Motor neuron (in vitro differentiated cells): ENCODE results near the gene LRPAP1. TPM values are rescaled to one million over a fixed set of nuclear protein-coding genes. Genes with fewer than 3 reads are reported as not detected.

Experiments
- ATAC-seq, 8 experiments: fragments of 200-7000 bp; cut with Tn5 transposase; replicated peaks in 6 of 8; 2 replicates each; pipeline ENCODE4 v1.8.0; 2021; ENCODE audit warnings: mild to moderate bottlenecking in 8 of 8, moderate library complexity in 8 of 8
- H3K27ac ChIP-seq, 2 donors: fragments of 250-450 bp; sonication (Bioruptor Pico); 2 replicates each; pipeline ENCODE4 v1.9.0; 2021; ENCODE audit warnings: antibody characterized with exemption in 2 of 2, mild to moderate bottlenecking in 2 of 2, moderate library complexity in 1 of 2
- H3K4me1 ChIP-seq, 2 donors: fragments of 250-450 bp; sonication (Bioruptor Pico); replicated peaks in 1 of 2; 2 replicates each; pipeline ENCODE4 v1.6.1; 2021; ENCODE audit warnings: antibody characterized with exemption in 2 of 2, mild to moderate bottlenecking in 2 of 2, moderate library complexity in 1 of 2
- H3K4me3 ChIP-seq, 5 donors: fragments of 250-450 bp; sonication (Bioruptor Pico); 2 replicates each; pipeline ENCODE4 v1.9.0; 2021; ENCODE audit warnings: antibody characterized with exemption in 5 of 5, mild to moderate bottlenecking in 5 of 5, moderate library complexity in 4 of 5
- WGBS, 10 experiments: fragments of 450-650 bp; shearing (Covaris generic); methylation state at CpG; one replicate each; pipeline ENCODE4 v1.0.0; 2022; 5-methylcytosine and 5-hydroxymethylcytosine counted together
- in situ Hi-C, 9 experiments: fragments of 400-800 bp; cut with MboI; loops; one replicate each; pipeline ENCODE4 v1.15.0; 2021; ENCODE audit warnings: low sequenced_read_pairs in 9 of 9, low pct_unique_long_range_greater_than_20kb in 2 of 9; ENCODE audit not compliant: unreplicated experiment in 9 of 9
- total RNA-seq, 8 experiments: library from RNA; unstranded; fragments of 300-600 nt; gene quantifications; 2 replicates each; pipeline versions ENCODE4 v1.2.3 to v1.2.4, GENCODE V29; 2022

Gene LRPAP1
- total RNA-seq, 8 experiments from 2014 or later: 49.8 to 389 (median 96.9) TPM

DNA sequence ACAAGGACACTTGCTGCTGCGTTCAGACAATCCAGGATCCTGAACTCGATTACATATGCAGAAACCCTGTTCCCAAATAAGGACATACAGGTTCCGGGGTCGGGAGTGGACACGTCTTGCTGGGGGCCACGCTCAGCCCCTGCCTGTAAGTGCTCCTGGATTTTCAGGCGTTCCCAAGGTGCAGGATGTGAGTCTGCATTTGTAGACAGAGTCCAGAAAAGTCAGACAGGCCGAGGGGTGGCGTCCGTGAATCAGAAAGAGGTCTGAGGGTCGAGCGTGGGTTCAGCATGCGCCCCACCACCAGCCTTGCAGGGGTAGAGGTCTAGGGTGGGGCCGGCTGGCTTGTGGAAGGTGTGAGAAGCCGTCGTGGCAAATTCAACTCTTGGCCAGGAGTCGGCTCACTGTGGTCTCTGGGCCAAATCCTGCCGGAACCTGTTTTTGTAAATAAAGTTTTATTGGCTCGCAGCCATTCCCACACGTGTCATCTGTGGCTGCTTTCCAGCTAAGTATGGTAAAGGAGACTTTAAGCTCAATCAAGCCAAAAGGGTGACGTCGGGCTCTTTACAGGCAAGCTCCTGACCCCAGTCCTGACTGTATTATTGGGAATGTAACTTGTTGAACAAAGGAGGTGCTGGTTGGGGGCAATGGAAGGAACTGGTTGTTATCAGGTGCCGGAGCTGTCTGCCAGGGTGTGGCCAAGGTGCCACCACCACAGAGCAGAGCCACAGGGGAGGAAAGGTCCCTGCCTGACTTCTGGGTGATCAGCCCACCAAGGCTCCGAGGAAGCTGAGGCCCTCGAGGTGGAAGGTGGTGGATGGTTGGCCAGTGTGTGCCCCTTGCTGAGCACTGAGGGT lies 61.8 kb downstream of the LRPAP1 start:
- no peak overlapping the region for H3K27ac ChIP-seq
- in situ Hi-C loops: no loop called here
- ATAC-seq: peak in 1 of 8 experiments; percentile 4
- 40 to 100% (median 75%) methylated on average over 1 to 9 of the region's 25 CpGs; no CpG with 5 or more reads in 3 of the 10 experiments for WGBS, 10 experiments
- no peak overlapping the region for H3K4me3 ChIP-seq
- peaks cover 5 to 17% of the 10 kb centered on the region in 2 donors for H3K4me1 ChIP-seq

DNA sequence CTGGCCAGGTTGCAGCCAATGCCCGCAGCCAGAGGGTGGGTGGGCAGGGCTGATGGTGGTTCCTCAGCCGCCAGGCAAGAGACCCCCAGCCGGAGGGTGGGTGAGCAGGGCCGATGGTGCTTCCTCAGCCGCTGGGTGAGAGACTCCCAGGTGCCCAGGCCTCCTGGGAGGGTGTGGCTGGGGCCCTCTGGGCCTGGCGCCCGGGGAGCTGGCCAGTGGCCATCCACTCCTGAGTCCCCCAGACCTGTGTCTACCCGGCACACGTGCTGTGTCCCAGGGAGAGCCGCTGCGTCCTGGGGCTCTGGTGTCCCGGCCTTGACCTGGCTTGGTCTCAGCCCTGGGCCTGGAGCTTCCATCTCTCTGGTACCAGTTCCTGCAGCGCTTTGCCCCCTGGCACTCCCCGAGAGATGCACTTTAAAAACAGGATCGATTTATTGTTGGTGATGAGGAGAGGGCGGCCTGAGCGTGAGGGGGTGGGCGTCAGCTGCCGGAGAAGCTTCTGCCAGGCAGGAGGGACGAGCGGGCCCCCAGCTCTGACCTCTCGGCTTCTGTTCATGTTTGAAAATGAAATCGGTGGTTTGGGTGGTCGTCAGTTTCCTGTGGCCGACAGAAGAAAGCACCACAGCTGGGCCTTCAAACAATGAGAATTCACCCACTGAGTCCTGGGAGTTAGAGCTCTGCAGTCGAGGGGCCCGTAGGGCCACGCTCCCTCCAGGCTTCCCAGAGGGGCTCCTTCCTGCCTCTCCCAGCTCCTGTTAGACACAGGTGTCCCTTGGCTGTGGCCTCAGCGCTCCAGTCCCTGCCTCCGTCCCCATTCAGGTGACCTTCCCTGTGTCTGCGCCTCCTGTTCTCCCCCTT lies 62.6 kb downstream of the LRPAP1 start:
- no peak for ATAC-seq
- H3K27ac ChIP-seq: no peak overlapping the region
- peaks cover 5 to 17% of the 10 kb centered on the region in 2 donors for H3K4me1 ChIP-seq
- in situ Hi-C loops: no loop called here
- 60 to 100% (median 78%) methylated on average over 1 to 13 of the region's 31 CpGs; no CpG with 5 or more reads in 4 of the 10 experiments for WGBS, 10 experiments
- H3K4me3 ChIP-seq: no peak overlapping the region

DNA sequence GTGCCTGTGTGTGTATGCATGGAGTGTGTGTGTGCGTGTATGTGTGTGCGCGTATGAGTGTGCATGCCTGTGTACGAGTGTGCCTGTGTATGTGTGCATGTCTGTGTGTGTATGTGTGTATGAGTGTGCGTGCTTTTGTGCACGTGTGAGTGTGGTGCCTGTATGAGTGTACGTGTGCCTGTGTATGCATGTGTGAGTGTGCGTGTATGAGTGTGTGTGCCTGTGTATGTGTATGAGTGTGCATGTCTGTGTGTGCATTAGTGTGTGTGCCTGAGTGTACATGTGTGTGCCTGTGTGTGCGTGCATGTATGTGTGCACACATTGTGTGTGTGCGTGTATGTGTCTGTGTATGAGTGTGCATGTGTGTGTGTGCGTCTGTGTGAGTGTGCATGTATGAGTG lies 63.4 kb downstream of the LRPAP1 start:
- 56 to 100% (median 92%) methylated on average over 1 to 8 of the region's 11 CpGs; no CpG with 5 or more reads in 3 of the 10 experiments for WGBS, 10 experiments
- H3K4me1 ChIP-seq: peaks cover 10 to 17% of the 10 kb centered on the region in 2 donors
- no peak overlapping the region for H3K27ac ChIP-seq
- no peak for ATAC-seq
- no peak overlapping the region for H3K4me3 ChIP-seq
- in situ Hi-C loops: no loop called here

DNA sequence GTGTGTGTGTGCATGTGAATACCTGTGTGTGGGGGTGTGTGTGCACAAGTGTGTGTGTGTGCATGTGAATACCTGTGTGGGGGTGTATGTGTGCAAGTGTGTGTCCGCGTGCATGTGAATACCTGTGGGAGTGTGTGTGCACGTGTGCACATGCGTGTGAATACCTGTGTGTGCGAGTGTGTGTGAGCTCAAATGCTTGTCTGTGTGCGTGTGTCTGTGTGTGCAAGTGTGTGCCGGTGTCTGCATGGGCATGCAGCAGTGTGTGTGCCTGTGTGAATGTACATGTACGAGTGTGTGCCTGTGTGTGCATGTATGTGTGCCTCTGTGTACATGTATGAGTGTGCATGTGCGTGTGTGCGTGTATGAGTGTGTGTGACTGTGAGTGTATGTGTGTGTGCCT lies 64.1 kb downstream of the LRPAP1 start:
- H3K27ac ChIP-seq: no peak overlapping the region
- in situ Hi-C loops: no loop called here
- H3K4me1 ChIP-seq: peaks cover 15 to 17% of the 10 kb centered on the region in 2 donors
- whole genome bisulfite sequencing, 10 experiments: 40 to 100% (median 88%) methylated on average over 2 to 9 of the region's 10 CpGs; no CpG with 5 or more reads in 3 of the 10 experiments
- no peak for ATAC-seq
- no peak overlapping the region for H3K4me3 ChIP-seq

DNA sequence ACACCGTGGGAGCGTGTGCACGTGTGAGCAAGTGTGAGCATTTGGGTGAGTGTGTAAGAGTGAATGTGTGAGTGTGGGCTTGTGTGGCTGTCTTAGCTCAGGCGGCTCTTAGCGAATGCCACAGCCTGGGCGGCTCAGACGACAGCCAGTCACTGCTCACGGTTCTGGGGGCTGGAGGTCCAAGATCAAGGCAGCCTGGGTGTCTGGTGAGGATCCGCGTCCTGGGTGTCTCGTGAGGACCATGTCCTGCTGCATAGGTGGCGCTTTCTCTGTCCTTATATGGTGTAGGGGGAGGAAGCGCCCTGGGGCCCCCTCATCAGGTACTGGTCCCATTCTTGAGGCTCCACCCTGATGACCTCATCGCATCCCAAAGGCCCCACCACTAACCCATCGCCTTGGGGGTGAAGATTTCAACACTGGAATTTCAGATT lies 64.6 kb downstream of the LRPAP1 start:
- Histone ChIP-seq H3K27ac (no peak overlapping the region), H3K4me3 (no peak overlapping the region), H3K4me1 (peaks cover 19 to 22% of the 10 kb centered on the region in 2 donors)
- 20 to 100% (median 93%) methylated on average over 1 to 3 of the region's 15 CpGs; no CpG with 5 or more reads in 5 of the 10 experiments for WGBS, 10 experiments
- in situ Hi-C loops: no loop called here
- no peak for ATAC-seq

DNA sequence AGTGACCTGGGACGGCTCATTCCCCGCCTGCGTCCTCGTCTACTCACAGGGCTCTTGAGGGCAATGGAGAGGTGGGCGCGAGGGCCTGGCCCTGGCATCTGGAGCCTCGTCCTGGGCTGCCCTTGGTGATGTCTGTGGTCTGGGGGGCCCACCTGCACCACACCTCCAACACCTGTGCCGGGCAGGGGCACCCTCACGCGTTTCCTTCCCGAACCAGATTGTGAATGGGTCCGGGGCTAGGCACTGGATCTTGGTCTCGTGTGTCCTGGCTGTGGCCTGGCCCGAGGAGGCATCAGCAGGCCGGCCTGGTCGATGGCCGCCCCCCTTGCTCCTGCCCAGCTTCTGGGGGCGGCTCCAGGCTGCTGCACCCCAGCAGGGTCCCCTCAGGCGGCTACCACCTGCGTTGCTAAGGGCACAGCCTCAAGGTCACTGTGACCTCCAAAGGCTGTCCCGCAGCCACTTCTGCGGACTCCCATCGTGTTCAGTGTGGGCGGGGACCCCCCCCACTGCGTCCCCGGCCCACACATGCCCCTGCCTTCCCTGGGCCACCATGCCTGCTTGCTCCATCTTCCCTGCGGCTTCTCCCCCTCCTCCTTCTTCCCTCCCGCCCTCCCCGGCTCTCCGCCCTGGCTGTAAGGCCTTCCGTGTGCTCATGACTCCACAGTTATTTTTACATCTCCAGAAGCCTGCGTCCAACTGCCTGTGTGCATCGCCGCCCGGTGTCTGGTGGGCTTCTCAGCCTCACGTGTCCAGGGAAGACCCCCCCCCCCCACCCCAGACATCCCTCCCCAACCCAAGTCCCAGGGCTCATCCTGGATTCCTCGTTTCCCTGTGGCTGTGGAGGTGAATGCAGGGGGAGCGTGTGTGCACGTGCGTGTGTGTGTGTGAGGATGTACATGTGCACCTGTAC lies 65.3 kb downstream of the LRPAP1 start:
- peak in 2 of 8 experiments; percentile 16 to 17 for ATAC-seq
- Histone ChIP-seq H3K27ac (no peak overlapping the region), H3K4me1 (peaks cover 19 to 29% of the 10 kb centered on the region in 2 donors), H3K4me3 (no peak overlapping the region)
- in situ Hi-C loops: no loop called here
- WGBS, 10 experiments: 95 to 96% methylated on average over 4 of the region's 40 CpGs; no CpG with 5 or more reads in 8 of the 10 experiments

DNA sequence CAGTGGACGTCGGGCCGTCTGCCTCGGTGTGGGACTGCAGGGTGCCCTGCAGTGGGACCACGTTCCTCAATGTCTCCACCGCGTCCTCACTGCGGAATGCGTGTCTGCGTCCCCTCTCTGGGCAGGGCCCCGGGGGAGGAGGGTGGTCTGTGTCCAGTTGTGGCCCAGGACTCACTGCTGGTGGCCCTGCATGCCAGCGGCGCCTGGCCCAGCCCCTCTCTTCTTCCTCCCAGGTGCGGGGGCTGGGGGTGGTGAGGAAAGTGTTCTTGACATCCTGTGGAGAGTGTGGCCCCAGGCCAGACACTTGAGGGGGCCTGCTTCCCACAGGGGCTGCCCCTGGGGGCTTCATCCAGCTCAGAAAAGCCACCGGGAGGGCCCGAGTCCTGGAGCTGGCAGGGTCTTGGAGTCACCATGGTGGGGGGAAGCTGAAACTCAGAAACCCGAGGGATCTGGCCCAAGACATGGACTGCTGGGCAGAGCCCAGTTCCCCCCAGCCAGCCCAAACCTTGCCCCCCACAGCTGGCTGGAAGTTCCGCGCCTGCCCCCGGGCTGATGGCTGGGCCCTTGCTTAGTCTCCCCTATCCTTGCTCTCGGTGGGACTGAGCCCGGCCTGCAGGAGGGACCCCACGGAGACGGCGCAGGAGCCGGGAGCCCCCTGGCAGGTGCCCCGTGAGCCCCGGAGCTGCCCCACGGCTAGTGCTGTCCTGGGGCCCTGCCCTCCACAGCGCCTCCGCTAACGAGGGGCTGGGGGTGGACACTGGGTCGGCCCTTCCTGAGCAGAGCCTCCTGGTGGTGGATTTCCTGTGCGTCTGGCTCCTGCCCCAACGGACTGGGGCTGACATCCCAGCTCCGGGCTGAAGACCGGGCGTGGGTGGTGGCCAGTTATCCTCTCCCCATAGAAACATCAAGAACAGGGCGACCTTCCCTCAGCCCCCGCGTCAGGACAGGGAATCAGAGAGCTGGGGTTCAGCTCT lies 66.2 kb downstream of the LRPAP1 start:
- peaks cover 22 to 29% of the 10 kb centered on the region in 2 donors for H3K4me1 ChIP-seq
- H3K4me3 ChIP-seq: no peak overlapping the region
- no peak for ATAC-seq
- WGBS, 10 experiments: 40 to 84% (median 72%) methylated on average over 3 to 6 of the region's 41 CpGs; no CpG with 5 or more reads in 7 of the 10 experiments
- in situ Hi-C loops: no loop called here
- H3K27ac ChIP-seq: no peak overlapping the region

DNA sequence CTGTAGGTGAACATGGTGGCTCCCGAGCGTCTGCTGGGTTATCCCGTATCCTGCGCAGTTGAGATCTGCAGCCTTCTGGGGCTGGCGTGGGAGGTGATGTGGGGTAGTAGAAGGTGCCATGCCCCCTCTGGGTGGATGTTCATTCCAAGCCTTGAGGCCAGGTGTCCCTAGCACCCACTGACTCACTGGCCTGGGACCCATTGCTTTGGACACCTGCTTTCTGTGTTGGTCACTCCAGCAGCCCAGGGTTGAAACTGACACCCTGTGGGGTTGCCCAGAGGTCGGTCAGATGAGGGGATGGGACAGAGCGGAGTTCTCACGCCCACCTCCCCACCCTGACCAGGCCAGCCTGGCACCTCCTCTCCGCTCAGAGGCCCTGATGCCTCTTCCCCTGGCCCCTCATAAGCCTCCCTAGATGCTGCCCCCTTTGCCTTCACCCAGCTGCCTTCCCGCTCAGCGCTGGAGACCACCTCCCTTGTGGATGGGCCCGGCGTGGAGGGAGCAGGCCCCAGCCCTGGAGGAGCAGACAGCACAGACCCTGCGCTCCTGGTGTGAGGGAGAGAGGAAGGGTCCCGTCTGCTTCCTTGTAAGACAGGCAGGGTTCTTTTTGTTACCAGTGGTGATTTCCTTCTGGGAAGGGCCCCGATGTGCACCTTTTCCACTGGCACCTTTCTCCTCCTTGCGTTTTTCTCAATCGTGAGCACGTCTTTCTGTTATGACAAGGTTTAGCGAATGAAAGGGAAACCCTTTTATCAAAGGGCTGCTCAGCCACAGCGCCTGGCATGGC lies 67.1 kb downstream of the LRPAP1 start:
- Histone ChIP-seq H3K4me1 (peaks cover 22 to 29% of the 10 kb centered on the region in 2 donors), H3K4me3 (no peak overlapping the region), H3K27ac (no peak overlapping the region)
- in situ Hi-C loops: no loop called here
- WGBS, 10 experiments: 40 to 100% (median 91%) methylated on average over 2 to 6 of the region's 21 CpGs; no CpG with 5 or more reads in 2 of the 10 experiments
- ATAC-seq: no peak

DNA sequence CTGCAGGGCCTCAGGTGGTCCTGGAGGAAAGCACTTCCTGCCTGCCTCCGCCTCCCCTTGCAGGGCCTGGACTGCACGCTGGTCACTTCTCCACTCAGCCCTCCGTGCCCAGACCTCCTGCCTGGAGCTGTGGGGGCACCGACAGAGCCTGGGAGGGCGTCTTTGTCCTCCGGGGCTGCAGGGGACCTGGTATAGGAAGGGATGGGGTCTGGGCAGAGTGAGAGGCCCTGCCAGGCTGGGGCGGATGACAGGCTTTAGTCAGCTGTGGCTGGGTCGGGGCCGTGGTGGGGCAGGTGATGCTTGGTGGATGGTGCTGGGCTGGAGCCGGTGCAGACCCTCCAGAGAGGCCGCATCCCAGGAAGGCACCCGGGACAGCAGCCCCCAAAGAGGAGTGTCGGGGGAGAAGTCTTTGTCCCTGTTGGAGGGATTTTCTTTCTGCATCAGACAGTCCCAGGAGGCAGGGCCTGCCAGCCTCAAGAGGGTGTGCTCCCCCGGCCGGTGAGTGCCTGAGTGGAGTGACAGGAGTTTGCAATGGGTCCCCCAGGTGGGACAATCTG lies 67.8 kb downstream of the LRPAP1 start:
- no peak overlapping the region for H3K4me3 ChIP-seq
- in situ Hi-C loops: no loop called here
- H3K27ac ChIP-seq: no peak overlapping the region
- WGBS, 10 experiments: 60 to 100% (median 80%) methylated on average over 1 to 6 of the region's 15 CpGs; no CpG with 5 or more reads in 7 of the 10 experiments
- H3K4me1 ChIP-seq: peaks cover 19 to 29% of the 10 kb centered on the region in 2 donors
- ATAC-seq: peak in 1 of 8 experiments; percentile 5

DNA sequence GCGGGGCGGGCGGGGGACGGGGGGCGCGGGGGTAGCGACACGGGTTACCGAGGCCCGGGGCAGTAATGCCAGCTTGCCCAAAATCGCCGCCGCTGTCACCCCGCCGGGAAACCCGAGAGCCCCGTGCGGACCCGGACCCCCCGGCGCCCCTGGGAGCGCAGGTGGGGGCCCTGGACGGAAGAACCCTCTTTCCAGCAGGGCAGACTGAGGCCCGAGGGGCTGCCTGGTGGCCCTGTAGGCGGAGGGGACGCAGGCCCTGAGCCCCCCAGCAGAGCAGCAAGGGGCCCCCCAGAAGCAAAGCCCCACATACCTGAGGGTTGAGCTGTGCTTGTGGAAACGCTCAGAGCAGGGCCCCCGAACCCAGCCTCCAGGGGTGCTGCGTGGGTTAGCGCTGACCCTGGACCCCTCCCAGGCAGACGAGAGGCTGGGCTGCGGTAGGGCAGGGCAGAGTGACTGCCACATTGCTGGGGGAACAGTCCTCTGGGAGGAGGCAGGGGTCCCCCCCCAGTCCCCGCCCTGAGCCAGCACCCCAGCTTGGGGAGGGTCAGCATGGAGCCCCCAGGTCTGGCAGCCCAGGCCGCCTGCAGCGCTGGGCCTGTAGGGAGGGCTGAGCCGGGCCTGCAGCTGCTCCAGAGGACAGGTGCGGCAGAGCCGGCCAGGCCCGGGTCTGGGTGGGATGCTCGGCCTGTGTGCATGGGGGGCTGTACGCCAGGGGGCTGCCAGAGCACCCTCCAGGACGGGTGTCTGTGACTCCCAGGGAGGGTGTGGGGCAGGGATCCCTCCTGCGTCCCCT lies 68.5 kb downstream of the LRPAP1 start:
- H3K4me3 ChIP-seq: no peak overlapping the region
- in situ Hi-C loops: no loop called here
- WGBS, 10 experiments: no CpG with 5 or more reads among the region's 43 CpGs

More for the DNA sequence above, 68.5 kb downstream of the LRPAP1 start:
- Histone ChIP-seq H3K4me1 (peaks cover 19 to 29% of the 10 kb centered on the region in 2 donors), H3K27ac (no peak overlapping the region)
- ATAC-seq: peak in 3 of 8 experiments; percentile 1 to 4 (median 2)
